Left renal cortex interstitium (tissue), 4 donors: ENCODE results near the gene GBP1. TPM values are rescaled to one million over a fixed set of nuclear protein-coding genes. Genes with fewer than 3 reads are reported as not detected.
"Not testable (repeated sequence)": the region's sequence is repeated elsewhere in the genome, so short reads cannot be mapped to it uniquely, and the experiment has no call there.

Experiments used
- DNase-seq, 4 donors: peaks; one replicate each; pipeline ENCODE4 v3.0.0-alpha.2; 2013; ENCODE audit warnings: low read depth in 4 of 4, low spot score in 2 of 4, missing footprints in 1 of 4
- polyA plus RNA-seq, 4 donors: library from polyadenylated mRNA; unstranded; fragments of 120-200 nt; gene quantifications; one replicate each; pipeline ENCODE4 v1.2.1, GENCODE V29; 2013; ENCODE audit not compliant: insufficient read length in 4 of 4

GBP1 gene
- polyA plus RNA-seq, 4 donors, result 12.6 to 21.2 (median 13.4) TPM

DNA sequence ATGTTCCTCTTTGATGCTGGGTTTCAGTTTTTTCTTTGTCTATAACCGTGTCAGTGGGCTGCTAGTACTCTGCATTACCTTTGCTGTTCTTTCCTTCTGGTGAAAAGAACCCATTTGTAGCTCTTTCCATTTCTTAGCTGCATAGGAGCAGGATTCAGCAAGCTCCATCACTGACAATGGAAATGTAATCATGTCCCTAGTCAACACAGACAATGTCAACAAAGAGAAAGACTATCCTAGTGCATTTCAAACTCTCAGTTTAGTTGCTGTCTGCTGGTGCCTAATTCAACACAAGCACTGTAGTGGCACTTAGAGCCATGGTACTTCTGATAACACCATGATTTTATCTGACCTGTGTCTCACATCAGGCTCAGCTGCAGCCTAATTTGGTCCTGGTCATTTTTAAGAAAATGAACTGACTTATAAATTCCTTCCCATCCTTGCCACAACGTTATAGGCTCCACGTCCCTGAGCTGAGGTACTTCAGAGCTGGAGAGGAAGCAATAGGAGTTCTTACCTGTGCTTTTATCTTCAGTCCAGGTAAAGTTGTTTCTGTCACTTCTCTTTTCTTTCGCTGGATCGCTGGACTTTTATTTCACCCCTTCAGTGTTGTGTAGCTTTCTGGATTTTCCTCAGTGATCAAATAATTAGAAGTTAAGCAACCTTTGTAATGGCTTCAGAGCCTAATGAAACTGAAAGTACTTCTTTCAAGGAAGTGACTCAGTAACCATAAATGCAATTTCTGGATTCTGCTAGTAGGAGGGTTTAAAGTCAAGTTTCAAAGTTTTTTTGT is 42.6 kb downstream of the GBP1 start, which contains the start of gene GBP3:
Gene GBP3 (minus strand): TSS at position 700 of the 793 bp plus-strand sequence. CDS start 2,145 bp downstream, outside the sequence.
- peak; percentile 6 to 45 (median 10) for DNase-seq

DNA sequence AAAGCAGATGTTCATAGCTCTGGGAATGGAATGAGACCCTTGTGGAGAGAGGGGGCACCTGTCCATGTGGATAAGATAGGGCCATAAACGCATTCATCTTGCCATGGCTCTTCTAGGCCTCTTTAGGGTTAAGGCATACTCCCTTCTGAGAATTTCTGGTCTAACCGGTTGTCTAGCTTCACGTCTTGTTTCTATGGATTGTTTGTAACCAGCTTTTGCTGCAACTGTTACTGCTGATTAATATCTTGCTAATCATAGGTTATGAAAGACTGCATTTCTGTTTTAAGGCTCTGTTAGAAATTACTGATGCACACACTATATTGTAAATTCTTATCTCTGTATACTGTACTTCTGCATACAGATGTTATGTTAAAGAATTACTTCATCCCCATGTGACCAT is 46.7 kb downstream of the GBP1 start:
- not testable (repeated sequence) for DNase-seq

DNA sequence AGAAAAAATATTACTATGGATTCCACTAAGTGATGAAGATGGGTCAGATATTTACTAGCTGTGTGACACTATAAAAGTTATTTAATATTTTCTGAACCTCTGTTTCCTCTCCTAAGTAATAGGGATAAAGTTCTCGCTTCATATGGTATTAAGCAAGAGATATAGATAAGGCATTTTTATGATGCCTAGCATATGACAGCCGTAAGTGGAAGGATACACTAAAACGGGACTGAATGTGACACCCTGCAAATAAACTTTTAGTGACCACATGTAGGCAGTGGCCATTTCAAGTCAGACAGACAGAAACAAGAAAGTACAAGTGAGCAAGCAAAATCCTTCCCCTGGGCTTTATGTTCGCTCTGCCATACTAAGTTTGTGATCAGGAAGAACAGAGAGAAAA is 56.5 kb downstream of the GBP1 start:
- no peak for DNase-seq

DNA sequence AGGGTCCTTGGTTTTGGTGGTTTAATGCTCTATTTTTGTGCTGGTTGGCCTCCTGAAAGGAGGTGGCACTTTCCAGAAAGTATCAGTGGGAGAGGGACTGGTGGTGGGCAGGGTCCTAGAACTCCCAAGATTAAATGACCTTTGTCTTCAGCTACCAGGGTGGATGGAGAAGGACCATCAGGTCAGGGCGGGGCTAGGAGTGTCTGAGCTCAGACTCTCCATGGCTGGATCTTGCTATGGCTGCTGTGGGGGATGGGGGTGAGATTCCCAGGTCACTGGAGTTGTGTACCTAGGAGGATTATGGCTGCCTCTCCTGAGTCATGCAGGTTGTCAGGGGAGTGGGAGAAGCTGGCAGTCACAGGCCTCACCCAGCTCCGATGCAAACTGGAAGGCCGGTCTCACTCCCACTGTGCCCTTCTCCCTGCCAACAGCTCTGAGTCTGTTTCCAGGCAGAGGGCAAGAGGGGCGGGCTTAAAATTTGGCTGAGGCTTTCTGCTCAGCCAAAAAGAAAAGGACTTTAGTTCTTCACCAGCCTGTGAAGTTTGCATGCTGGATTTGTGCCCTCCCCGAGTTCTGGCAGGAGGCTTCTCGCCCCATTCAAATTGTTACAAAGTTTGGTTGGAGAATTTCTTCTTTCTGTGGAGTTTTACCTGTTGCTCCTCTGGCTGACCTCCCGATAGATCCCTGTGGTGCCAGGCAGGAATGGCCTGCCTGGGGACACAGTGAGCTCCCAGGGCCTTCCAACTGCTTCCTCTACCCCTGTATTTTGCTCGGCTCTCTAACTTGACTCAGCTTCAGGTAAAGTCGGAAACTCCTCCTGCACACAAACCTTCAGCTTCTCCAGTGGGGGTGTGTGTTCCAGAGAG is 59.5 kb downstream of the GBP1 start:
- DNase-seq, result no peak

Other genes with a start within 250 kb of the GBP1 start
- 10 to 100 TPM; 38.3 to 56.0 (median 44.7) TPM for gene GTF2B, start 173.6 kb downstream of the GBP1 start, polyA plus RNA-seq
- 10 to 100 TPM; 51.4 to 58.8 (median 53.1) TPM for gene KYAT3, start 72.6 kb downstream of the GBP1 start, polyA plus RNA-seq
- gene RBMXL1, start 72.6 kb downstream of the GBP1 start, polyA plus RNA-seq, result 10 to 100 TPM; 15.5 to 20.9 (median 18.8) TPM
- 10 to 100 TPM; 13.1 to 37.9 (median 21.9) TPM for gene GBP3, start 42.3 kb downstream of the GBP1 start, polyA plus RNA-seq
- 1 to 10 TPM; 2.2 to 3.8 (median 2.6) TPM for gene GBP2, start 60.9 kb upstream of the GBP1 start, polyA plus RNA-seq
- under 1 TPM; 0.07 to 0.27 (median 0.17) TPM for gene GBP7, start 110.8 kb upstream of the GBP1 start, polyA plus RNA-seq
- 10 to 100 TPM in 1 of 4 donors, 1 to 10 TPM in 3; 5.5 to 14.6 (median 8.5) TPM for gene GBP4, start 133.7 kb upstream of the GBP1 start, polyA plus RNA-seq
- gene GBP5, start 207.7 kb upstream of the GBP1 start, polyA plus RNA-seq, result under 1 TPM; 0.16 to 0.68 (median 0.47) TPM